Caco-2 (cell line): ENCODE measurements around the gene KRT23. TPM values are rescaled to one million over a fixed set of nuclear protein-coding genes. Genes with fewer than 3 reads are reported as not detected.

Experiments used
- BruUV-seq: library from RNA; stranded (reverse); fragments of 400-500 nt; replicated peaks from 2 replicates; lab custom pipeline; 2021; lab: Mats Ljungman, UMichigan
- CTCF ChIA-PET: fragments of 300-600 bp; sonication (Branson Sonifier 250); formaldehyde crosslinking; loops from one replicate; lab custom pipeline; 2022; ENCODE audit warnings: antibody characterized with exemption; lab: Charles Lee
- POLR2A ChIA-PET: fragments of 300-600 bp; sonication (Branson Sonifier 250); formaldehyde crosslinking; loops from one replicate; lab custom pipeline; 2022; ENCODE audit warnings: antibody characterized with exemption; lab: Charles Lee
- DNase-seq, 2 experiments: peaks; one replicate each; pipeline versions ENCODE4 v3.0.0 to v3.0.0-alpha.2; 2020 to 2022
- H3K27me3 ChIP-seq: replicated peaks from 2 replicates; pipeline ENCODE4 v1.6.0; 2011; ENCODE audit warnings: low read length; ENCODE audit not compliant: control insufficient read depth, insufficient read depth
- H3K36me3 ChIP-seq: 2 replicates; pipeline ENCODE4 v1.5.1; 2011; ENCODE audit warnings: low read length; ENCODE audit not compliant: control insufficient read depth, insufficient read depth
- H3K4me1 ChIP-seq: fragments of 250-450 bp; sonication (Bioruptor Pico); 2 replicates; pipeline ENCODE4 v1.5.1; 2020; ENCODE audit warnings: mild to moderate bottlenecking
- H3K4me3 ChIP-seq: 2 replicates; pipeline ENCODE4 v1.5.1; 2011; ENCODE audit warnings: low read depth, mild to moderate bottlenecking, control low read depth, low read length
- H3K9me3 ChIP-seq: fragments of 250-450 bp; sonication (Bioruptor Pico); 2 replicates; pipeline ENCODE4 v1.5.1; 2020; ENCODE audit warnings: mild to moderate bottlenecking, moderate library complexity
- H3K27ac Mint-ChIP-seq: one replicate; pipeline ENCODE4 v1.8.0; 2022; ENCODE audit warnings: mixed read lengths; ENCODE audit not compliant: unreplicated experiment
- H3K27me3 Mint-ChIP-seq: one replicate; pipeline ENCODE4 v1.8.0; 2022; ENCODE audit warnings: mixed read lengths; ENCODE audit not compliant: insufficient read depth, unreplicated experiment
- H3K36me3 Mint-ChIP-seq: one replicate; pipeline ENCODE4 v1.8.0; 2022; ENCODE audit warnings: mild to moderate bottlenecking, mixed read lengths; ENCODE audit not compliant: insufficient read depth, unreplicated experiment
- H3K4me1 Mint-ChIP-seq: one replicate; pipeline ENCODE4 v1.8.0; 2022; ENCODE audit warnings: low read depth, mixed read lengths; ENCODE audit not compliant: unreplicated experiment
- H3K4me3 Mint-ChIP-seq: one replicate; pipeline ENCODE4 v1.8.0; 2022; ENCODE audit warnings: mild to moderate bottlenecking, moderate library complexity, mixed read lengths; ENCODE audit not compliant: unreplicated experiment
- H3K9me3 Mint-ChIP-seq: one replicate; pipeline ENCODE4 v1.8.0; 2022; ENCODE audit warnings: mixed read lengths; ENCODE audit not compliant: unreplicated experiment
- intact Hi-C: fragments of 100-400 bp; cut with micrococcal nuclease; formaldehyde crosslinking; loops from one replicate; pipeline ENCODE4 v1.10.0; 2022; ENCODE audit not compliant: unreplicated experiment
- total RNA-seq: library from RNA; stranded (reverse); gene quantifications from 2 replicates; pipeline ENCODE4 v1.2.3, GENCODE V29; 2022
- TF ChIP-seq, protein P1 (sequence below), 2 experiments: fragments of 200-600 bp in 1 of 2; IDR thresholded peaks; 1 replicate in 1 of 2; 2 replicates in 1 of 2; pipeline versions ENCODE4 v1.5.1 to v1.8.0; 2011 to 2022; ENCODE audit warnings: antibody characterized with exemption in 1 of 2, control low read depth in 1 of 2, inconsistent platforms in 1 of 2, low read depth in 1 of 2, low read length in 1 of 2, mild to moderate bottlenecking in 1 of 2, moderate library complexity in 1 of 2; ENCODE audit not compliant: insufficient read depth in 1 of 2, severe bottlenecking in 1 of 2, unreplicated experiment in 1 of 2

KRT23 gene
- total RNA-seq, 1 experiment from 2014 or later: 47.1 TPM

DNA sequence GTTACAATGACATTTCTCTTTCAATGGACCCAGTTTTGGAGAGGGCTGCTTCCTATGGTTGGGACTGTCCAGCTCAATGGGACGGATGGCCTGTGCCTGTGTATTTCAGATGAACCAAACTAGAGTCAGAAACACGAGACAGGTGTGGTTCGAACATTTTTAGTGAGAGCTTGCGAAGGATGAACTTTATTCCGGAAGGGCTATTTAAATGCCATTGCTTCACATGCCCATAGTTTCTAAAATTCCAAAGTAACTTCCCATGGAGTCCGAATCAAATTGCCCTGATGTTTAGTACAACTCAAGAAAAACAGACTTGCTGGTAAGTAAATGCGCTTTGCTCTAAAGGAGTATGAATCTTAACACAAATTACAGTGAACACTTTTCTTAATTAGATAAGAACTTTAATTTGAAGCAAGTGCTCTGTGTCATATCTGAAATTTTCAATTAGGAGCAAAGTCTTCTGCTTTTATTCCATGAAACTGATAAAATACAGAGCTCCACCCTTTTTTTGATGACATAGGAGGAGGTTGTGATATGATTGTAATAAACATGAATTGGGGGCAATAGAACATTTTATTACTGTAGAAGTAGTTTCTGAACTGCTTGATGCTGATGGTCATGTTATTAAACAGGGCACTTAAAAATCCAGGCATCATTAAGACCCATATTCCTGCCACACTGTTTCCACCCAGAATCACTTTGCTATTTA lies 53.7 kb downstream of the KRT23 start:
- no peak for DNase-seq
- no peaks in the 10 kb centered on the region for H3K9me3 ChIP-seq
- intact Hi-C loops: no loop called here
- TF ChIP-seq, protein P1, sequence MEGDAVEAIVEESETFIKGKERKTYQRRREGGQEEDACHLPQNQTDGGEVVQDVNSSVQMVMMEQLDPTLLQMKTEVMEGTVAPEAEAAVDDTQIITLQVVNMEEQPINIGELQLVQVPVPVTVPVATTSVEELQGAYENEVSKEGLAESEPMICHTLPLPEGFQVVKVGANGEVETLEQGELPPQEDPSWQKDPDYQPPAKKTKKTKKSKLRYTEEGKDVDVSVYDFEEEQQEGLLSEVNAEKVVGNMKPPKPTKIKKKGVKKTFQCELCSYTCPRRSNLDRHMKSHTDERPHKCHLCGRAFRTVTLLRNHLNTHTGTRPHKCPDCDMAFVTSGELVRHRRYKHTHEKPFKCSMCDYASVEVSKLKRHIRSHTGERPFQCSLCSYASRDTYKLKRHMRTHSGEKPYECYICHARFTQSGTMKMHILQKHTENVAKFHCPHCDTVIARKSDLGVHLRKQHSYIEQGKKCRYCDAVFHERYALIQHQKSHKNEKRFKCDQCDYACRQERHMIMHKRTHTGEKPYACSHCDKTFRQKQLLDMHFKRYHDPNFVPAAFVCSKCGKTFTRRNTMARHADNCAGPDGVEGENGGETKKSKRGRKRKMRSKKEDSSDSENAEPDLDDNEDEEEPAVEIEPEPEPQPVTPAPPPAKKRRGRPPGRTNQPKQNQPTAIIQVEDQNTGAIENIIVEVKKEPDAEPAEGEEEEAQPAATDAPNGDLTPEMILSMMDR (IDR thresholded peaks at IDR 0.05; ENCODE audit: insufficient read depth in 1 of 2, low read depth in 1 of 2, low read length in 1 of 2, severe bottlenecking in 1 of 2, unreplicated experiment in 1 of 2): no peak
- no peaks in the 10 kb centered on the region for H3K36me3 ChIP-seq
- no peaks in the 10 kb centered on the region for H3K27me3 Mint-ChIP-seq
- ChIA-PET CTCF (no interaction called here), POLR2A (no interaction called here)
- BruUV-seq: no TSS peak
- H3K27me3 ChIP-seq: no peaks in the 10 kb centered on the region
- no peaks in the 10 kb centered on the region for H3K36me3 Mint-ChIP-seq
- H3K4me3 ChIP-seq: no peak overlapping the region
- H3K27ac Mint-ChIP-seq: no peak overlapping the region
- peaks cover 9% of the 10 kb centered on the region; the same call in 1 of the 2 replicates for H3K4me1 ChIP-seq
- H3K4me3 Mint-ChIP-seq: no peak overlapping the region
- H3K4me1 Mint-ChIP-seq: peaks cover 12% of the 10 kb centered on the region
- no peaks in the 10 kb centered on the region for H3K9me3 Mint-ChIP-seq

DNA sequence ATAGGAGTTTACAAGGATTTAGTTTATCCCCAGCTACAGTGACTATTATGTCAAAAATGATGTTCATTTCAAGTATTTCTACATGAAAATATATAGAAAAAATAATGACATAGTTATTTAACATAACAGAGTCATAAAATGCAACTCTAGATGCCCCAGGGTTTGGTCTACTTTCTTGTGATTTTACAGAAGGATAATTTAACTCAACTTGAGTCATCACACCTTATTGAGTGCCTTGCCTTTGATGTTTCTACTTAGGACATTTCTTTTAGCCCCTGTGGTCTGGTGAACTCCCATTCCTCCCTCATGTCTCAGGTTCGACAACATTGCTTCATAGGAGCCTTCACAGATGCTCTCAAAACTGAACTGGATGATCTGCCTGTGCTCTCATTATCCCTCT lies 54.4 kb downstream of the KRT23 start:
- no peaks in the 10 kb centered on the region for H3K36me3 ChIP-seq
- peaks cover 12% of the 10 kb centered on the region for H3K4me1 Mint-ChIP-seq
- H3K27ac Mint-ChIP-seq: no peak overlapping the region
- CTCF ChIA-PET: no interaction called here
- H3K27me3 Mint-ChIP-seq: no peaks in the 10 kb centered on the region
- H3K4me3 Mint-ChIP-seq: no peak overlapping the region
- peaks cover 4% of the 10 kb centered on the region; the same call in 1 of the 2 replicates for H3K4me1 ChIP-seq
- POLR2A ChIA-PET: no interaction called here
- BruUV-seq: no TSS peak
- H3K27me3 ChIP-seq: no peaks in the 10 kb centered on the region
- H3K36me3 Mint-ChIP-seq: no peaks in the 10 kb centered on the region
- intact Hi-C loops: no loop called here
- no peaks in the 10 kb centered on the region for H3K9me3 Mint-ChIP-seq
- H3K4me3 ChIP-seq: no peak overlapping the region
- TF ChIP-seq, protein P1 (IDR thresholded peaks at IDR 0.05; ENCODE audit: insufficient read depth in 1 of 2, low read depth in 1 of 2, low read length in 1 of 2, severe bottlenecking in 1 of 2, unreplicated experiment in 1 of 2): no peak
- DNase-seq: no peak
- no peaks in the 10 kb centered on the region for H3K9me3 ChIP-seq

DNA sequence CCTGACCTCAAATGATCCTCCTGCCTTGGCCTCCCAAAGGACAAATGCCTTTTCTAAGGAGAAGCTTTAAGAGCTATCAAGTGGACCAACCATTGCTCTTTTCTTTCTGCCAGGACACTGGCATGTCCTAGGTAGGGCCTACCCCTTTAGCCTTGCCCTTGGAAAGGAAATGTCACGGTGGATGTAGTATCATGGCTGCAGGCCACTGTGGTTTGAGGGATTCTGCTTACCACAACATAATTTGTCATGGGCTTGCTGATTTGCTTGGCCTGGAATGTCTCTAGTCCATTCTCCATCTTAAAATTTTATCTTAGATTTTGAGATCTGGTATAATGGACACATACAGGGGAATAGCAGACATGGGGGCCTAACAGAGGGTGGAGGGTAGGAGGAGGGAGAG lies 58.4 kb downstream of the KRT23 start:
- peaks cover 7% of the 10 kb centered on the region for H3K4me1 Mint-ChIP-seq
- H3K27ac Mint-ChIP-seq: no peak overlapping the region
- TF ChIP-seq, protein P1 (IDR thresholded peaks at IDR 0.05; ENCODE audit: insufficient read depth in 1 of 2, low read depth in 1 of 2, low read length in 1 of 2, severe bottlenecking in 1 of 2, unreplicated experiment in 1 of 2): no peak
- Histone ChIP-seq H3K27me3 (no peaks in the 10 kb centered on the region), H3K36me3 (no peaks in the 10 kb centered on the region), H3K9me3 (no peaks in the 10 kb centered on the region), H3K4me3 (no peak overlapping the region), H3K4me1 (peaks cover 4% of the 10 kb centered on the region; the same call in 1 of the 2 replicates)
- no peaks in the 10 kb centered on the region for H3K27me3 Mint-ChIP-seq
- no peaks in the 10 kb centered on the region for H3K36me3 Mint-ChIP-seq
- BruUV-seq: no TSS peak
- ChIA-PET CTCF (no interaction called here), POLR2A (no interaction called here)
- intact Hi-C loops: no loop called here
- DNase-seq: no peak
- H3K4me3 Mint-ChIP-seq: no peak overlapping the region
- H3K9me3 Mint-ChIP-seq: no peaks in the 10 kb centered on the region
